Measurements from ENCODE around the gene TMCO6.
"Not testable (repeated sequence)": the region's sequence is repeated elsewhere in the genome, so short reads cannot be mapped to it uniquely, and the experiment has no call there.

The TMCO6 gene

DNA sequence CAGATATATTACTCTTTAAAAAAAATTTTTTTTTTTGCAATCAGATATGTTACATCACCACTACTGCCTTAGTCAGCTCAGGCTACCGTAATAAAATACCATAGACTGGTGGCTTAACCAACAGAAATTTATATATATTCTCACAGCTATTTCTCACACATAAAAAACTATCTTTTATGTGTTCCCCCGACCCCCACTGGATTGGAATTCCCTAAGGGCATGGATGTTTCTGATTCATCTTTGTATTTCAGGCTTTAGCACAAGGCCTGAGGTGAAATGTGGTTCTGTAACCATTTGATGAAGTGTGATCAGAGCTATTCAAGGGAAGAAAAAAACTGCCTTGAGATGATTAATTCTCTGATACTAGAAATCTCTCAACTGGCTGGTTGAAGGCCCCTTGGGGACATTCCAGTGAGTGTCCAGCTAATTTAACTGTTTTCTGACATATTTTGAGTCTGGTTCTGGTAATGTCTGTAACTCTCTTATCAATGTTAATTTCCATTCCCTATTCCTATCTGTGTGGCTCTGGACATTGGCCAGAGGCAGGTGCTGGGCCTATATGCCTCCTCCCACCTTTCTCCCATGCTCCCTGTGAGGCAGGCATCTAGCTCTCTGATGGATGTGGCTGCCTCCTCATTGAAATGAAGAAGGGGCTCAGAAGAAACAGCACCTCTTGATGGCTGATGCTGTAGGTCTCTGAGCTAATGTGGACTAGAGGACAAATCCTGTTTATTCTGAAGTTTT, 8.8 kb upstream of the TMCO6 start:
- DNase-seq (ENCODE audit: low spot score): no peak

DNA sequence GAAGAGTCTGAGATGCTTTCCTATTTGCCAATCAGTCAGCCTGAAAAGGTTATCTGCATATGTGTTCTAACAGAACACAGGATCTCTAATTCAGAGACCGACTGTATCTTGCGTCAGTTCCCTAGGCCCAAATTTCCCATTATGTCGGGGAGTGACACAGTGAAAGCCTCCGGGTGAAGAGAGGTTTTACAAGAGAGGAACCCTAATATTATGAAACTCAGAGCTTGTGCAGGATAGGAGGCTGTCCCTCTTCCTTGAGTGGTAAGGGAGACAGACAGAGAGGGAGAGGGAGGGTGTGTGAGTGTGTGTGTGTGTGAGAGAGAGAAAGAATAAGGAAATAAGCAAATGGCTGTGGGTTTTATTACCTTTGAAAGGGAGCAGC, 8.2 kb upstream of the TMCO6 start:
- DNase-seq (ENCODE audit: low spot score): no peak

DNA sequence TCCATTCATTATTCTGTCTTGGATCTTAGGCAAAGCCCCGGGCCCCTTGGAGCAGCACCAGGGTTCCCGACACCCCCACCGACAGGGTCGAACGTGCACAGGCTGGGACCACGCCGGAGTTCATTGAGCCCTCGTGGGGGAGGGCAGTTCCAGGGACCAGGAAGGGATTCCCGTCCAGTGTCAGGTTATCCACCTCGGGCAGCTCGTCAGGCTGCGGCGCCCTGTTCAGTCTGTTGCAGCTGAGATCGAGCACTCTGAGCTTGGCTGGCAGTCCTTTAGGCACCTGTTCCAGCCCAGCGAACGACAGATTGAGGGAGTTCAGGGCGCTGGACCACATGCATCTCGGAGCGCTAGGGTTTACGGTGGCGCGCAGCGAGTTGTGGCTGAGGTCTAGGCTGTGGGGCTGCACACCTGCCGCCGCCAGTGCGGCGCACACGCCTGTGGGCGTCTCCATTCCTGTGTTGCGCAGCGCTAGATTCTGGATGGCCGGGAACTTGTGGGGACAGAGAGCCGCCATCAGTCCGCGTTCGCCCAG, 7.4 kb upstream of the TMCO6 start:
- DNase-seq (ENCODE audit: low spot score): no peak

DNA sequence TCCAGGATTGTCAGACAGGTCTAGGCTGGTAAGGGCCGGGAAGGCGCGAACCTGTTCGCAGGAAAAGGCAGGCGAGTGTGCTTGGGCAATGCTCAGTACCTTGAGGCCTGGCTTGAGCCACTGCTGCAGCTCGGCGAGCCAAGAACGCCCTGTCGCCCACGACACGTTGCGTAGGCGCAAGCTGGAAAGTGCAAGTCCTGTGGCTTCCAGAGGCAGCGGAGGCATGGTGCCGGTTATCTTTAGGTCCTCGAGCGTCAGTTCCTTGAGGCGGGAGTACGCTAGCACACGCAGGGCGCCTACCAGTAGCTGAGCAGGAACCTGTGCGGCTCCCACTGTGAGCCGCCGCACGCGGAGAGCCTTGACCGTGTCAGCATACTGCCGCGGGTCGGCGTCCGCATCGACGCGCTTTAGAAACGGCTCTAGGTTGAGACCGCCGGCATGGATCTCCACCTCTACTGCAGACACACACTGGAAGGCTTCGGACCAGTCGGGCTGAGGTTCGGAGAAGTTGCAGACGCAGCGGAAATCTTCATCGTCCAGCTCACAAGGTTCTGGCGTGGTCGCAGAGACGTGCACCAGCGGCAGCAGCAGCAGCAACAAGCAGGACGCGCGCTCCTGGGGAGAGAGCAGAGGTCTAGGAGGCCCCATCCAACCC, 6.8 kb upstream of the TMCO6 start:
- DNase-seq (ENCODE audit: low spot score): peak; percentile 23

DNA sequence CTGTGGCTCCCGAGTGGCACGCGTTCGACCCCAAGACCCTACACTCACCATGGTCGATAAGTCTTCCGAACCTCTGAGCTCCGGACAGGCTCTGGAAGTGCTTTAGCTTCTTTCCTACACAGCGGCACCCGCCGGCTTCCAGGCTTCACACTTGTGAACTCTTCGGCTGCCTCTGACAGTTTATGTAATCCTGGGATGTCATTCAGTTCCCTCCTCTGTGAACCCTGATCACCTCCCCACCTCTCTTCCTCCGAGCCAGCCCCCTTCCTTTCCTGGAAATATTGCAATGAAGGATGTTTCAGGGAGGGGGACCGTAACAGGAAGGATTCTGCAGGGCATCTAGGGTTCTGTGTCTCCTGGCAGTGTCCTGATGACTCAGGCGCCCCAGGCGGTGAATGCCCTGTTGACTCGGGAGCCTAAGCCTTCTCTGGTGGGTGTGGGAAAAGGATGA, 6.2 kb upstream of the TMCO6 start, which contains the start of gene CD14:
Gene CD14, minus strand, starts transcription at position 155 of the 451 bp plus-strand sequence. Its CDS starts 104 bp downstream, at position 51.
- DNase-seq (ENCODE audit: low spot score): peak; percentile 34

DNA sequence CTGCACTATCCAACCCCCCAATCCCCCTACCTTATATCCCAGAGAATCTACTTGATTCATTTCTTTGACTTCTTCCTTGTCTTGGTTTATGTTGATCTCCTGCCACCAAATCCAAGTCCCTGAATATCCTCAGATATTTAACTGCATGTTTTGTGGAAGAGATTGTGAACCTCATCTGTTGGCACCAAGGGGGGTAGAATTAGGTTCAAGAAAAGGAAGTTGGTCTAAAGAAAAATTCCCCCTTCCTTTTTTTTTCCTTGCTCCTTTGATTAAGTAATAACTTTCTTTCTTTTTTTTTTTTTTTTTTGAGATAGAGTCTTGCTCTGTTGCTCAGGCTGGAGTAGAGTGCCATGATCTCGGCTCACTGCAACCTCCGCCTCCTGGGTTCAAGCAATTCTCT, 5.8 kb upstream of the TMCO6 start:
- no peak for DNase-seq (ENCODE audit: low spot score)

DNA sequence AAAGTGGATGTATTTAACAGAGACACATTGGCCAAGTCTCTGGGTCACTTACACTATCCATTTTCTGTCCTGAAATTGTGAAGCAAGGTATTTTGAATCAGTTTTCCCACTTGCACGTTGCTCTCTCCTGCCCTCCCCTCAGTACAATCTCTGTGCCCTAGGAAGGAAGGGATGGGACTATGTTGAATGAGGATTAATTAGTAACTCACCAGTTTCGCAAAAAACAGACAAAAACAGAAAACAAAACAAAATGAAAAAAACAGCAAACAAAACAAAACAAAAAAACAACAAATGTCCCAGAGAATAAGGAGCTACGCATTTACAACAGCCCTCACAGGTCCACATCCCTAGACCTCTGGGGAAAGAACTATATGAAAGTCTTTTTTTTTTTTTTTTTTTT, 5.1 kb upstream of the TMCO6 start:
- DNase-seq (ENCODE audit: low spot score): no peak

DNA sequence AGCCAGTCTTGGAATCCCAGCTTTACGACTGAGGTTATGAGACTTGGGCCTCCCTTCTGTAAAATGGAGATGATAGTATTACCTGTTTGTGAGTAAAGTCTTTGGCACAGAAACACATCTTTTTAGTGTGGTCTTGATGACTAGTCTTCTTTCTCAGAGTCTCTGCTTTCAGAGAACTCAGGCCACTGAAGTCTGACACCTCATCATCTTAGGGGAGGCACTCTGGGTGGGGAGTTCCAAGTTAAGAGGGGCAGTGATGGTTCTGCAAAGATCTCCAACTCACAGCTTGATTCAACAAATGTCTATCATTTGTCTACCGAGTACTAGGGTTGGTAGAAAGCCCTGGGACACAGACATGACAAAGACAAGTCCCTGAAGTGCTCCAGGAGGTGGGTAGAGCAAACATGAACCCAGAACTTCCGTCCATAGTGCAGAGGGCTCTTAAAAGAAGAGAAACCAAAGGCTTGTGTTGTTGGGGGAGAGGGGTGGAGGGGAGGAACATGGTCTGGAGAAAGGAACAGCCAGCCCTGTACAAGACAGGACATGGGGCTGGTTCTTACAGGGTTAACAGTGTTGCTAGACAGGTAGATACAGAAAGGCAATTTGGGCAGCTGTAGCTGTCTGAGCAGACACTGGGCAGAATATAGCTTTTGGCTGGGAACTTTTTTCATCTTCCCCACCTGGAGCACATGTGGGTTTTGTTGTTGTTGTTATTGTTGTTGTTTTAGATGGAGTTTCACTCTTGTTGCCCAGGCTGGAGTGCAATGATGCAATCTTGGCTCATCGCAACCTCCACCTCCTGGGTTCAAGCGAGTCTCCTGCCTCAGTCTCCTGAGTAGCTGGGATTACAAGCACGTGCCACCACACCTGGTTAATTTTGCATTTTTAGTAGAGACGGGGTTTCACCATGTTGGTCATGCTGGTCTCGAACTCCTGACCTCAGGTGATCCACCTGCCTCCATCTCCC, 3.7 kb upstream of the TMCO6 start:
- no peak for DNase-seq (ENCODE audit: low spot score)

DNA sequence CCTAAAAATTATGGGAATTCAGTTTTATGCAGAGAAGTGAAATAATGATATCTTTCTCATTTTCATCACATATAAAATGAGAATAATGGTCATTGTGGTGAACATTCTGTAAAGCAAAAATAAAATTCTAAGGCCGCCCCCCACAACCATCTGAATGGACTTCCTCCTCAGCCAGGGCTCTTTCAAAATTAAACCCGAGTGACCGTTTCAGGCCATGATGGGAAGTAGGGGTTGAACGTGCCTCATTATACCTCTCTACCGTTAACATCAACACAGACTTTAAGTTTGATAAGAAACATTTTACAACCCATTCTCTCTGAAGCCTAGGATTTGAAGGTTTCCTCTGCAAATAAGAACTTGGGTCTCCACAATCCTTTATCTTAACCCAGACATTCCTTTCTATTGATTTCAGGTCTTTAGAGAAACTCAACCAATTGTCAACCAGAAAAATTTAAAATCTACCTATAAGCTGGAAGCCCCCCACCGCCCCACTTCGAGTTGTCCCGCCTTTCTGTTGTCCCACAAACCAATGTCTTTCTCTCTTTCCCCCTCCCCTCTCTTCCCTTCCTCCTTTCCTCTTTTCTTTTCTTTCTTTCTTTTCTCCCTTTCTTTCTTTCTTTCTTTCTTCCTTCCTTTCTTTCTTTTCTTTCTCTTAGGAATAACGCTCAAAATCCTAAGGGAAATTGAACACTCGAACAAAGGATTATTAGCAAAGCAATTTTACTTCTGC, 1.7 kb upstream of the TMCO6 start:
- DNase-seq (ENCODE audit: low spot score): no peak

DNA sequence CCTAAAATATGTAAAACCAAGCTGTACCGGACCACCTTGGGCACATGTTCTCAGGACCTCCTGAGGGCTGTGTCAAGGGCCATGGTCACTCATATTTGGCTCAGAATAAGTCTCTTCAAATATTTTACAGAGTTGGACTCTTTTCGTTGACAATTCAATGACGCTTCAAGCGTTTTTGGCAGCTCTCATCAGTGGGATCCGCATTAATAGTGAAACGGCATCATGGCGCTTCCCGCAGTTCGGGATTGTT, 428 bp upstream of the TMCO6 start:
- not testable (repeated sequence) for DNase-seq (ENCODE audit: low spot score)

DNA sequence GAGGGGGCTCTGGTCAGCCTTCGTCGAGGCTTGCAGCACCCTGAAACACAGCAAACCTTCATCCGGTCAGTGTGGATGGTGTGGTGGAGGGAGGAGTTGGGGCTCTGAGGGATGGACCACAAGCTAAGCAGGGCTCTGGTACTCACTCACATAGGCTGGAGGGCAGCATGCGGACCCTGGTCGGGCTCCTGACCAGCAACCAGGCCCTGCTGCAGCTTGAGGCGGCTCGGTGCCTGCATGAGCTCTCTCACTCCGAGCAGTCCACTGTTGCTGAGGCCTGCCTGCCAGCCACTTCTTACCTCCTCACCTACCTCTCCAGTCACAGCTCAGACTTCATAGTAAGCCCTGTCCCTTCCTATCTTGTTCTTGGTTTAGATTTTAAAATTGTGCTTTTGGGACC, 2.5 kb downstream of the TMCO6 start:
- no peak for DNase-seq (ENCODE audit: low spot score)

DNA sequence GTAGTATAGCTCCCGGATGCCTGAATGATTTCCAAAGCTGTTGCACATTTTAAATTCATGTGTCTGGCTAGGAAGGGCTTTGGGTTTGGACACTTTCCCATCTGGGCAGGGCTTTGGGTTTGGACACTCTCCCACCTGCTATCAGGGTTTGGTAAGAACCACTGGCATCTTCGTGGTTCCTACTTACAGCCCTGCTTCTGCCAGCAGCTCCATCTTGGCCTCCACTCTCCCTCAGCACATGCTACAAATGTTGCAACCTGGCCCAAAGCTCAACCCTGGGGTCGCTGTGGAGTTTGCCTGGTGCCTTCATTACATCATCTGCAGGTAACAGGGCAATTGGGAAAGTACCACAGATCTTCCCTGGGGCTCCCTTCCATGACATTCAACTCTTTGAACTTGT, 3.5 kb downstream of the TMCO6 start:
- DNase-seq (ENCODE audit: low spot score): no peak

DNA sequence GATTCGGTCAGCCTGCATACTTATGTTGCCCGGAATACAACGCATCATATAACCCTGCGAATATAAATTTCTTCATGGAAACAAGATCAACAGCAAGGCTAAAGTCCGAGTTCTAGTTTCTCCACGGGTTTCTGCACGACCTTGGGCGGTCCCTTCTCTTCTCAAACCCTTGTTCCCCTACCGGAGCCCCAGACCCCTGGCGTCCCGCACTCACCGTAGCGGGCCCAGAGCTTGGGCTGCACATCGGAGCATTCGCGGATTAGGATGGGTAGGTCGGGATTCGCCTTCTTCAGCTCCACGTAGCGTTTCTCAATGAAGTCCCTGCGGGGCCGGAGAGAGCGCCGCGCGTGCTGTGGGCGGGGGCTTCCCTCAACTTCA, 7.8 kb downstream of the TMCO6 start:
- DNase-seq (ENCODE audit: low spot score): no peak

DNA sequence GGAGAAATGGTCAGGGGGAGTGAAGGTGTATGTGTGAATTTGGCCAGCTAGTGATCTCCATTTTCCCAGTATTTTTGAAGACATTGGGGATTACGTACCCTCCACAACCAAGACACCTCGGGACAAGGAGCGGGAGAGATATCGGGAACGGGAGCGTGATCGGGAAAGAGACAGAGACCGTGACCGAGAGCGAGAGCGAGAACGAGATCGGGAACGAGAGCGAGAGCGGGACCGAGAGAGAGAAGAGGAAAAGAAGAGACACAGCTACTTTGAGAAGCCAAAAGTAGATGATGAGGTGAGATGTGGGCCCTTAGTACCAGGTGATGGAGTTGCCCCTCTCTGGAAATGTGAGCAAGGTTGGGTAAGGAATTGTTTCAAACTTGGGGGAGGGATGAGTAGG, 19.6 kb downstream of the TMCO6 start:
- no peak for DNase-seq (ENCODE audit: low spot score)

DNA sequence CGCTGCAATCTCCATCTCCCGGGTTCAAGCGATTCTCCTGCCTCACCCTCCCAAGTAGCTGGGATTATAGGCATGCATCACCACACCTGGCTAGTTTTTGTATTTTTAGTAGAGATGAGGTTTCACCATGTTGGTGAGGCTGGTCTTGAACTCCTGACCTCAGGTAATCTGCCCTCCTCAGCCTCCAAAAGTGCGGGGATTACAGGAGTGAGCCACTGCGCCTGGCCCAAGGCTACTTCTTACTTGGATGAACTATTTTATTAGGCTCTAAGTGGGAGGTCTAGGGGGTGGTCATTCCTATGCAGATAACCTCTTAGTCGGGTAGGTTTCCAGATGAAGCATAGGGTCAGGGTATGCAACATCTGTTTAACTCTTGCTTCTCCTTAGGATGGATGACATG, 21.1 kb downstream of the TMCO6 start:
- not testable (repeated sequence) for DNase-seq (ENCODE audit: low spot score)

DNA sequence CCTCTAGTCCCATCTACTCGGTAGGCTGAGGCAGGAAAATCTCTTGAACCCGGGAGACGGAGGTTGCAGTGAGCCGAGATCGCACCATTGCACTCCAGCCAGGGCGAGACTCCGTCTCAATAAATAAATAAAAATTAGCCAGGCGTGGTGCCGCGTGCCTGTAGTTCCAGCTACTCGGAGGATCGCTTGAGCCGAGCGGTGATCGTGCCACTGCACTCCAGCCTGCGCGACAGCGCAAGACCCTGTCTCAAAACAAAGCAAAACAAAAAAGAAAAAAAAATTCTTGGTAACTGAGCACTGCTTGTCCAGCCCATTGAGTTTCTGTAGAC, 24.7 kb downstream of the TMCO6 start:
- no peak for DNase-seq (ENCODE audit: low spot score)

DNA sequence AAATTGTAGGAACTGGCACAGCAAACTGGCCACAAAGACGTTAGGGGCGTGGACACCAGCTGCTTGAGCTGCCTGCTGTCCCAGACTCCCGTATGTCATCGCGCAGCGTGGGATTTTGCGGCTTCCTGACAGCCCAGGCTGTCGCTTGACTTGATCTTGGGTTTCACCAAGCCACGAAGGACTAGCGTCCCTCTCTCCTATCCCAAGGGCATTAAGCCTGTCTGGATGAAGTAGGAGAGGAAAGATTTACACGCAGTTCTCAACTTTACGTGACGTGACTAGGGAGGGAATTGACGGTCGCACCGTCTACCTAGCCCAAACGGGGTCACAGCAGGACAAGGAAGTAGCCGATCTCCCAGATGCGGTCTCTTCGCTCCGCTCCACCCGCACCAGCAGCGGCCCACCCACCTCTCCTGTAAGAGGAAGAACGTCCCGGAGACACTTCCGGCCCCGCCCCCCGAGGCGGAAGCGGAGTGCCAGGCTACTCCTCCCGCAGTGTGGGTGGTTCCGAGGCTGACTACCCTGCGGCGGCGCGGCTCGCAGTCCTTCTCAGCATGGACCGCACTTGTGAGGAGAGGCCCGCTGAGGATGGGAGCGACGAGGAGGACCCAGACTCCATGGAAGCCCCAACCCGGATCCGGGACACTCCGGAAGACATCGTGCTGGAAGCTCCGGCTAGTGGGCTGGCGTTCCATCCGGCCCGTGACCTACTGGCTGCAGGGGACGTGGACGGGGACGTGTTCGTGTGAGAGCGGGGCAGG, 25.3 kb downstream of the TMCO6 start, which contains the start of gene WDR55:
Gene WDR55, plus strand, starts transcription at position 546 of the 761 bp plus-strand sequence. Its CDS starts 9 bp downstream, at position 555.
- DNase-seq (ENCODE audit: low spot score): peak; percentile 95

DNA sequence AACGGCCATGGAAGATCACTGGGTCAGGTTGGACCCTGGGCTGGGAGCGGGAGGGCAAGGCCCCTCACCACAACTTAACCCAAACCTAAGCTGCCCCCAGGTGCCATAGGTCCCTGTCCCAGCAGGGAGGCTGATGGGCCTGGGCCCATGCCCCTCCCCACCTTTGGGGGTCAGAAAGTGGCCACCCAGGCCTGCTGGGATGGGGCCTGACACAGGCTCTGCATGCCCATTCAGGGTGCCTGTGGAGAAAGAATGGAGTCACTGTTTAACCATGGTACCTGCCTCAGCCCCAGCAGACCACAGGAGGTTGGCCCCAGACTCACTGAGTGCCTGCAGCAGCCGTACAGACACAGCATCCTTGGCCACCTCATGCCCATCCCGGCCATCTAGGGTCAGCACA, 31.8 kb downstream of the TMCO6 start:
- DNase-seq (ENCODE audit: low spot score): not testable (repeated sequence)

DNA sequence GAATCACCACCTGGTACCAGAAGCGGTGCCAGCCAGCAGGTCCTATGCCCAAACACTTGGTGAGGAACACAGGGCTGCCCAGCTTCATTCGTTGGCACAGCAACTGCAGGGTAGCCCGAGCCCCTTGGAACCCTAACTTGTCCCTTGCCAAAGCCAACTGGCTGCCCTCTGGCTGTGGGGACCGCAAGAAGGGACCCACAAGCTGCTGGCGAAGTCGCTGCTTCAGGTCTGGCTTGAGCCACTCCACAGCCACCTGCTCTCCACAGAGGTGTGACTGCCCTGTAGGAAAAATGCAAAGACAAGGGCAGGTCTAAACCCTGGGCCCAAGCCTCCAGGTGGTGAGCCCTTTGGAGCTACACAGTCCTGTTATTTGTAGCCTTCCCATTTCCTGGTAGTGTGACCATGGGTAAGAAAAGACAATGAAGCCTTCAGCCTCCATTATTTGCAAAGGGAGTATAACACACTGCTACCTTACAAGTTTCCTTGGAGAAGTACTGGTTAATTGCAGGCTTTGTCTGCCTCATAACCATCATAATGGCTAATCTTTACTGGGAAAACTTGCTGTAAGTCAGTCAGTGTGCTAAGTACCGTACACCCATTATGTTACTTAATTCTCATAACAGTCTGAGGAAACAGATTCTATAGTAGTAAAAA, 32.3 kb downstream of the TMCO6 start:
- no peak for DNase-seq (ENCODE audit: low spot score)

DNA sequence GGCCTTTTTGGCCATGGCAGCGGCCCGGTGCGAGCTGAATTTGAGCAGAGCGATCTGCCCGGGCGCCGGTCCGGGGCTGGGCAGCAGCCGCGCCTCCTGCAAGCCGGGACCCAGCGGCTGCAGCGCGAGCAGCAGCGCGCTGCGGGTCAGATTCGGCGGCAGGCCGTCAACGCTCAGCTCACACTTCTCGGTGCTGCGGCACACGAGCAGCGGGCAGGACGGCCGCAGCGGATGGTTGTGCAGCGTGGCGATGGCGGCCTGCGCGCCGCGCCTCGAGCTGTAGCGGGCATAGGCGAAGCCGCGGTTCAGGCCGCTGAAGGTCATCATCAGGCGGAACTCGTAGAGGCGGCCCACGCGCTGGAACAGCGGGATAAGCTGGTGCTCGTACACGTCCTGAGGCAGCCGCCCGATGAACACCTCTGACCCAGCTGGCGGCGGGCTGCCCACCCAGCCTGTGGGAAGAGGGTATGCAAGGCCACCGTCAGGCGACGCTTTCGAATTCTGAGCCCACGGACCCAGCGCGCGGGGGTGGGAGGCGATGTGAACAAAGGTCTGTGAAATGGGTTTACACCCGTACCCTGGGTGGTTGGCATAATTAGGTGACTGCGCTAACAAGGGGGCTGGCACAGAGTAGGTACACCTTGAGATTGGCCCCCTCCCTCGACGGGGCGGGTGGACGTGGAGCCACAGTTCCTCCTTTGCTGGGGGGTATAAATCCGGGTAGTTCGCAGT, 33.4 kb downstream of the TMCO6 start:
- DNase-seq (ENCODE audit: low spot score): no peak

Measured in putamen (tissue), 1 donor.